Measurements from ENCODE around the gene SIGLEC1. TPM values are rescaled to one million over a fixed set of nuclear protein-coding genes. Genes with fewer than 3 reads are reported as not detected.

The SIGLEC1 gene
- total RNA-seq, 2 experiments from 2014 or later = 0.08 to 0.11 TPM

GRCh38 chr20:3728354-3728753 is 16.0 kb upstream of the SIGLEC1 start:
- H3K36me3 Mint-ChIP-seq (ENCODE audit: low read depth) = no peaks in the 10 kb centered on the region
- DNase-seq = no peak
- no peak for ATAC-seq (ENCODE audit: poor library complexity)
- Histone ChIP-seq H3K27me3 (ENCODE audit: control insufficient read depth in 1 of 2, insufficient read depth in 2 of 2, low read length in 2 of 2) (peaks cover 38 to 45% of the 10 kb centered on the region in 2 experiments), H3K9me3 (ENCODE audit: control insufficient read depth in 1 of 2, insufficient read depth in 1 of 2, low read length in 2 of 2) (no peaks in the 10 kb centered on the region), H3K4me3 (ENCODE audit: low read length) (no peak overlapping the region), H3K27ac (ENCODE audit: low read depth in 1 of 2, low read length in 2 of 2) (no peak overlapping the region), H3K4me1 (ENCODE audit: insufficient read depth, low read length) (no peaks in the 10 kb centered on the region), H3K36me3 (ENCODE audit: insufficient read depth, low read length) (no peaks in the 10 kb centered on the region)
- intact Hi-C loops (cut with DNase I, micrococcal nuclease) = no loop called here
- TF ChIP-seq CTCF (IDR thresholded peaks at IDR 0.05) = no peak
- POLR2A ChIA-PET = no interaction called here
- H3K27me3 Mint-ChIP-seq = peaks cover 62% of the 10 kb centered on the region
- H3K4me3 Mint-ChIP-seq = no peak overlapping the region
- H3K27ac Mint-ChIP-seq = no peak overlapping the region
- H3K4me1 Mint-ChIP-seq (ENCODE audit: low read depth) = no peaks in the 10 kb centered on the region
- CTCF ChIA-PET = interaction anchor here (0.5 kb wide), 1 partner anchor 14 kb away, joined by 3 read pairs; no protein-coding TSS in a partner anchor
- no peaks in the 10 kb centered on the region for H3K9me3 Mint-ChIP-seq

- no peaks in the 10 kb centered on the region for H3K36me3 Mint-ChIP-seq (ENCODE audit: low read depth)
- H3K27me3 ChIP-seq (ENCODE audit: control insufficient read depth in 1 of 2, insufficient read depth in 2 of 2, low read length in 2 of 2) = peaks cover 32 to 37% of the 10 kb centered on the region in 2 experiments
- intact Hi-C loops (cut with DNase I, micrococcal nuclease) = no loop called here
- no peaks in the 10 kb centered on the region for H3K4me1 Mint-ChIP-seq (ENCODE audit: low read depth)
- H3K9me3 ChIP-seq (ENCODE audit: control insufficient read depth in 1 of 2, insufficient read depth in 1 of 2, low read length in 2 of 2) = no peaks in the 10 kb centered on the region
- ATAC-seq (ENCODE audit: poor library complexity) (no peak), DNase-seq (no peak)
- no peaks in the 10 kb centered on the region for H3K9me3 Mint-ChIP-seq
- ChIA-PET POLR2A (no interaction called here), CTCF (no interaction called here)
- no peak overlapping the region for H3K27ac ChIP-seq (ENCODE audit: low read depth in 1 of 2, low read length in 2 of 2)
- no peaks in the 10 kb centered on the region for H3K36me3 ChIP-seq (ENCODE audit: insufficient read depth, low read length)
- no peak overlapping the region for H3K27ac Mint-ChIP-seq
- no peak overlapping the region for H3K4me3 Mint-ChIP-seq
- TF ChIP-seq CTCF (IDR thresholded peaks at IDR 0.05) = no peak
- H3K27me3 Mint-ChIP-seq = peaks cover 60% of the 10 kb centered on the region
- no peak overlapping the region for H3K4me3 ChIP-seq (ENCODE audit: low read length)
- H3K4me1 ChIP-seq (ENCODE audit: insufficient read depth, low read length) = no peaks in the 10 kb centered on the region
Observed at GRCh38 chr20:3727401-3728021, 15.1 kb upstream of the SIGLEC1 start.

- ATAC-seq (ENCODE audit: poor library complexity) = no peak
- H3K9me3 Mint-ChIP-seq = no peaks in the 10 kb centered on the region
- H3K4me1 ChIP-seq (ENCODE audit: insufficient read depth, low read length) = no peaks in the 10 kb centered on the region
- no peak overlapping the region for H3K4me3 Mint-ChIP-seq
- H3K27ac Mint-ChIP-seq = no peak overlapping the region
- H3K9me3 ChIP-seq (ENCODE audit: control insufficient read depth in 1 of 2, insufficient read depth in 1 of 2, low read length in 2 of 2) = no peaks in the 10 kb centered on the region
- H3K27ac ChIP-seq (ENCODE audit: low read depth in 1 of 2, low read length in 2 of 2) = no peak overlapping the region
- no peak for DNase-seq
- H3K36me3 ChIP-seq (ENCODE audit: insufficient read depth, low read length) = no peaks in the 10 kb centered on the region
- ChIA-PET CTCF (interaction anchor here (0.7 kb wide), 1 partner anchor 13 kb away, joined by 3 read pairs; no protein-coding TSS in a partner anchor), POLR2A (no interaction called here)
- TF ChIP-seq CTCF (IDR thresholded peaks at IDR 0.05) = no peak
- intact Hi-C loops (cut with DNase I, micrococcal nuclease) = no loop called here
- H3K36me3 Mint-ChIP-seq (ENCODE audit: low read depth) = no peaks in the 10 kb centered on the region
- H3K4me1 Mint-ChIP-seq (ENCODE audit: low read depth) = no peaks in the 10 kb centered on the region
- peaks cover 15 to 24% of the 10 kb centered on the region in 2 experiments for H3K27me3 ChIP-seq (ENCODE audit: control insufficient read depth in 1 of 2, insufficient read depth in 2 of 2, low read length in 2 of 2)
- no peak overlapping the region for H3K4me3 ChIP-seq (ENCODE audit: low read length)
- peaks cover 58% of the 10 kb centered on the region for H3K27me3 Mint-ChIP-seq
Observed at GRCh38 chr20:3724356-3724755, 12.0 kb upstream of the SIGLEC1 start.
